GM21786 (cell line): ENCODE results near the gene EHMT1.

Experiments used
- ATAC-seq: cut with Tn5 transposase; IDR thresholded peaks from one replicate; pipeline ENCODE4 v1.9.1; 2021; ENCODE audit not compliant: unreplicated experiment

Gene EHMT1

DNA sequence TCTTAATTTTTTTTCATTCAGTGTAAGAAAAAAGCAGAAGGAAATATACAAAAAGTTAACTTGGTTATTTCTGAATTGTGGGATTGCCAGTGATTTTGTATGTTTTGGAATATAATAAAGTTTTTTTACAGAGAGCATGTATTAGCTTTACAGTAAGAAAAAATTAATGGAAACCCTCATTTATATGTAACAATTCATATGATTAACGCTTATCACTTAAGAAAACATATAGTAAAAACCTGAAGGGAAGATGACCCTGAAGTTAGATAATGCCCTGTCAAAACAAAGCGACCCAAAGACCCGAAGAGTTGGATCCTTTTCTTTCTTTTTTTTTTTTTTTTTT is 52.4 kb downstream of the EHMT1 start:
- no peak for ATAC-seq

DNA sequence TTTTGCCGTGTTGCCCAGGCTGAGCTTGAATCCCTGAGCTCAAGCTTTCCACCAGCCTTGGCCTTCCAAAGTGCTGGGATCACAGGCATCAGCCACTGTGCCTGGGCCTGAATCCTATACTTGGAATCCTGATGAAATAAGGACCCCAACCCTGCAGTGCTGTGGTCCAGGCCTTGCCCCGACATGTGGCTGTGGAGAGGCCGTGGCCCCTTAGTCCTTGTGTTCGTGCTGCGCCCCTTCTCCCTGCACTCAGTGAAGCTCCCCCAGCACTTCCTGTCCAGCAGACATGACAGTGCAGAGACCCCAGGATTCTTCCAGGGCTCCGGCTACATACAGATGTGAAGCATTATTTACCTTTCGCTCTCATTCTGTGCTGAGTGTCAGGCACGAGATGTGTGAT is 52.9 kb downstream of the EHMT1 start:
- no peak for ATAC-seq

DNA sequence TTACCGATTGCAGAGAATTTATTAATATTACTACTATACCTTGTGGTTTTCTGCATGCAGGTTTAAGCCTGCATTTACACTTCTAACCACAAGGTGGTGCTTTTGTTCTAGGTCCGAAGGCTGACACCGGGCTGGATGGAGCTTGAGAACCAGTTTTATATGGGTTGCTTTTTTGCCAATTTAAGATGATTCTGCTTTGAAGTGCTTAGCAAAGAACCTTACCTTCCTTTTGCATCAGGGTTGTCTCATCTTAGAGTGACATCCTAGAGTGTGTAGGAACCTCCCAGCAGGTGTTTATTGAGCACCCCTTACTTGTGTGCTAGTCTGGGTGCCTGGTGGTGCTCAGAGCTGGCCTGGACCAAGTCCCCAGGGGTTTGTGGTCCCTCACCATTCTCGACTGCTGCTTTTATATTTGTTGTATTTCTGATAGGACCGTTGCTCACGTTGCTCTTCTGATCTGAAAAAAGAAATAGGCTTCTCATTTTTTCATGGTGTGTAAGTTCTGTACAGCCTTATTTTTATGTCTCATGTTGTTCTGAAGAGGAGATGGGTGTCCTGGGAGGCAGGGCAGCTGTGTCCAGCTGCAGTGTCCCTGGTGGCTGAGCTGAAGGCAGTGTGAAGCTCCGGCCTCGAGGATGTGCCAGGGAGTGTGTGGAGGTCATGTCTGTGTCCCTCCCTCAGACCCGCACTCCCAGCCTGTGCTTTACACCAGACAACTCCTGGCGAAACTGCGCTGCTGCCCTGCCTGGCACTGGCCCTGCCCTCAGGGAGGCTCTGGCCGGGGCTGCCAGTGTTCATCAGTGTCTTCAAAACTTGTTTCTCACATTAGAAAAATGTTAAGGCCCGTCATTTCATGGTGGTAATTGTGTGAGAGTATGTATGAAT is 54.3 kb downstream of the EHMT1 start:
- ATAC-seq = peak; percentile 75

DNA sequence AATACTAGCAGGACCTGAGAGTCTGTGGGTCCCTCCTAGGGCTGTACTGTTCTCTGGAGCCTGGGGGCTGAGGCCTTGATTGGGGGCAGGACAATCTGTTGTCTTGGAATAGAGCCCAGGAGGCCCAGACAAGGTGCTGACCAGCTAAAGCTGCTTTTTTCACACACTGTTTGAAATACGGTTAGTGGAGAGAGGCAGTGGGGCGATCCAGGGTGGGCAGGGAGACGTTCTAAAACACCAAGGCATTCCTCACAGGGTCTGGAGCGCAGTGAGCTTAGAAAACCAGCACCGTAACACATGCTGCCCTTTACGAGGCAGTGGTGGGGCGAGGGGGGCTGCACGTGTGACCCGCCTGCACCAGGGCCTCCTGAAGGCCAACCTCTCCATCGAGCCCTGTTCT is 55.1 kb downstream of the EHMT1 start:
- ATAC-seq = no peak

DNA sequence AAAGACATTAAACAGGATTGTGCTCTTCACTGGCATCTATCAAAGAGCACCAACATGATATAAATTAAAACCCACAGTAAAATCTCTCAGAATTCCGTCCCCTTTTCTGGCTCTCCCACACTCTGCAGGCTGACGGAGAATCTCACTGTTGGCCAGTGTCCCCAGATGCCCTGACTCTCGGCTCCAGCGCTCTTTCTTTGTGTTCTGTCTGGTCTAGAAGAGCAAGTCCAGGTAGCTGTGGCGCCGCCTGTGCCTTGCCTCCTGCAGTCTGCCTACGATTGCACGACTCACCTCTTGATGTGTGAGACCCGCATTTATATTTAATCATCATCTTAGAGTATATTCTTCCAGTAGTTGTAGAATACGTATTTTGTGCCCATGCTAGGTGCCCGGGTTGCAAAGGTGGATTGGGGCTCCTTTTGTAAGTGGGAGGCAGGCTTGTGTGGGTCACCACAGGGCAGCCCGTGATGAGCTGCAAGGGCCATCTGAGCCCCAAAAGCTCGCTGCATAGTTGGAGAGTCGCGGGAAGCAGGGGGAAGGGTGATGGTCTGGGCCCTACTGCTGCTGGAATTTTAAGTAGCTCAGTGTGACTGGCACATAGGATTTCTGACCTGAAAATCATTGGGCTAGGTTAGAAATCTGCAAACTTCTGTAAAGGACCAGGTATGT is 55.6 kb downstream of the EHMT1 start:
- no peak for ATAC-seq

DNA sequence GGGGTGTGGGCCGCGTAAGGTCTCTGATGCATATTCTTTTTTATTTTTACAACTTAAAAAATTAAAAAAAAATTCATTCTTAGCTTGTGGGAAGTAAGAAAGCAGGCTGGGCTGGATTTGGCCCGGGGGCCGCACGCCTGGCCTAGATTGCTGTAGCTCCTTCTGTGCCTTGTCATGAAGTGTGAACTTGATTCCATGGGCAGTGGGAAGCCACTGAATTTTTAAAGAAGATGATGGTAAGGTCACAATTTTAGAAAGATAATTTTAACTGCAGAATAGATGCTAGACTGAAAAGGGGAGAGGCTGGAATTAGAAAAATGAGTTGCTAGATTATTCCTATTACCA is 56.1 kb downstream of the EHMT1 start:
- ATAC-seq = no peak

DNA sequence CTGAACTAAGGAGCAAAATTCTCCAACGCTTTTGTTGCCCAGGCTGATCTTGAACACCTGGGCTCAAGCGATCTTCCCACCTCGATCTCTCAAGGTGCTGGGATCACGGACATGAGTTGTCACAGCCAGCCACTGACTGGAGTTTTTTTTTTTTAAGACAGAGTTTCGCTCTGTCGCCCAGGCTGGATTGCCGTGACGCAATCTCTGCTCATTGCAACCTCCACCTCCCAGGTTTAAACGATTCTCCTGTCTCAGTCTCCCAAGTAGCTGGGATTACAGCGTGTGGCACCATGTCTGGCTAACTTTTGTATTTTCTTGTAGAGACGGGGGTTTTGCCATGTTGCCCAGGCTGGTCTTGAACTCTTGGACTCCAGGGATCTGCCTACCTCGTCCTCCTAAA is 58.2 kb downstream of the EHMT1 start:
- ATAC-seq = no peak

DNA sequence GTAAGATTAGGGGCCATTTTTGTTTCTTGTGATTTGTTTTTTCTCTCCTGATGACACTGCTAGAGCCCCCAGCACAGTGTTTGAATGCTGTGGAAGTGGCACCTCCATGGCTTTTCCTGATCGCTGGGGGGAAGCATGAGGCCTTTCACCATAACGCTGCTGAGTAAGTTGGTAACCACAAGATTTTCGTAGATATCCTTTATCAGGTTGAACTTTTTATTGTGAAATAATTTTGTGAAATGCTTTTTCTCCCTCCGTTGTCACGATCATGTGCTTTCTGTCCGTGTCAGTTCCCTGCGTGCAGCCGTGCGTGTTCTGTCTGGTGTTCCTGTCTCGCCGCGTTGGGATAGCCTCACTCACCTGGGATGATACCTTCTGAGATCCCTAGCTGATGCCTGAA is 59.4 kb downstream of the EHMT1 start:
- no peak for ATAC-seq

DNA sequence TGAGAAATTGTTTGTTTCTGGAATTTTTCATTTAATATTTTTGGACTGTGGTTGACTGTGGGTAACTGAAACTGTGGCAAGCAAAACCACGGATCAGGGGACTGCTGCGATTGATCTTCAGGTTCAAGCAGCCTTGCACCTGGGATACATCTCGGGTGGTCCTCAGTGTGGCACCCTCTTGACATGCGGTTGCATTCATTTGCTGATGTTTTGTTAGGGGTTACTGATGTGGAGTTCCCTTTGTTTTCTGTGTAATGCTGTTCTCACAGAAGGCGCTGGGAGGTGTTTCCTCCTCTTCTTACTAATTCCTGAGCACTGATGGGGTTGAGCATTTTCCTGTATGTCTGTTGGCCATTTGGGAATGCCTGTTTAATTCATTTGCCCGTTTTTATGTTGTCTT is 60.4 kb downstream of the EHMT1 start:
- ATAC-seq = no peak

DNA sequence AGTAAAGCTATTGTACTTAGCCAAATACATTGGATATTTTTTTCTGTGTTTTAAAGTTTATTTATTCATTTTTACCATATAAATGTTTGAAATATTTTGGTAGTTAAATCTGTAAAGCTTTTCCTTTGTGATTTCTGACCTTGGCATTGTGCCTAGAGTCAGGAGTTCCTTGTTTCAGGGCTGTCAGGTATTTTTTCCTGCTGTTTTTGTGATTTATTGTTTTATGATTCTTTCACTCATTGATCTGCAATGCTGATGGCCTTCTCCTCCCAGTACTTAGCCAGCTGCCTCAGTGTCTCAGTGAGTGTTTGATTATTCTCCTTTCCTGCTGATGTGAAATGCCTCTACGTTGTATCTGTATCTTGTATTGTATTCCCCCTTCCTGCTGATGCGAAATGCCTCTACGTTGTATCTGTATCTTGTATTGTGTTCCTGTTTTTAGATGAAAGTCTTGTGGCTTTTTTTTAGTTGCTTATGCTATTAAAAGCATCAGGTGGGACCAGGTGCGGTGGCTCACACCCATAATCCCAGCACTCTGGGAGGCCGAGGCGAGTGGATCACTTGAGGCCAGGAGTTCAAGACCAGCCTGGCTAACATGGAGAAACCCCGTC is 61.0 kb downstream of the EHMT1 start:
- no peak for ATAC-seq

DNA sequence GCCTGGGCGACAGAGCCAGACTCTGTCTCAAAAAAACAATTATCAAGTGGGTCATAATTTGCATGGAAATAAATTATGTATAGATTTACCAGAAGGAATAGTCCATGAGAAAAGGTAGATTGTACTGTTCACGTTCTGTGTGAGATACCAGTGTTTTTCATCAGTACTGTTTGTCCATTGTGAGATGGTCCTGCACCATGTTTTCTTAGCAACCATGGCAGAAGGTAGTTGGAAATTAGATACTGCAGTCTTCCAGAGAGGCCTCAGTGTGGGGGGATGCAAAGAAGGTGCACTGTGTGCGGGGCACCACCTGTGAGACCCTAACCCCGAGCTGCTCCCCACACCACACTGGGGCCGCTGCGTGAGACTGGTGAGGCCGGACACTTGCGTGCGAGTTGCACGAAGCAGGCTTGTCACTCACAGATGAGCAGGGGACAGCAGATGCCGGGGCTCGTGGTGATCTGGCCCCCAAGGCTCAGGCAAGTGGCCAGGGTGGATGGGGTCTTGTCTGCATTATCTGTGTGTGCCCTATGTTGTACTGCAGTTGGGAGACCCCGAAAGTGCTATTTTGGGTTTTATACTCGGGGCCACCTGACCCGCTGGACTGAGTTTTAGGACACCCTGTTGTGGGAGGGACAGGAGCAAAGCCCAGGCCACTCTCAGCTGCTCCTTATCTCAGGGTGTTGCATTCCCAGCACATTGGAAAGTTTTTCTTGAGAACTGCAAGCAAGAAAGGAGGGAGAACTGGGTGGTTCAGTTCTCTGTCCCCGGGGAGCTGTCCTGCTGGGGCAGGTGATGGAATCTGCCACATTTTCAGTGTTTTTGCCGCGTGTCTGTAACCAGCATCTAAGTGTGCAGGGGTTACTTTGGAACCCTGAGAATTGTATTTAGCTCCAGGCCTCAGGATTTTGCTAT is 61.9 kb downstream of the EHMT1 start:
- ATAC-seq = no peak

DNA sequence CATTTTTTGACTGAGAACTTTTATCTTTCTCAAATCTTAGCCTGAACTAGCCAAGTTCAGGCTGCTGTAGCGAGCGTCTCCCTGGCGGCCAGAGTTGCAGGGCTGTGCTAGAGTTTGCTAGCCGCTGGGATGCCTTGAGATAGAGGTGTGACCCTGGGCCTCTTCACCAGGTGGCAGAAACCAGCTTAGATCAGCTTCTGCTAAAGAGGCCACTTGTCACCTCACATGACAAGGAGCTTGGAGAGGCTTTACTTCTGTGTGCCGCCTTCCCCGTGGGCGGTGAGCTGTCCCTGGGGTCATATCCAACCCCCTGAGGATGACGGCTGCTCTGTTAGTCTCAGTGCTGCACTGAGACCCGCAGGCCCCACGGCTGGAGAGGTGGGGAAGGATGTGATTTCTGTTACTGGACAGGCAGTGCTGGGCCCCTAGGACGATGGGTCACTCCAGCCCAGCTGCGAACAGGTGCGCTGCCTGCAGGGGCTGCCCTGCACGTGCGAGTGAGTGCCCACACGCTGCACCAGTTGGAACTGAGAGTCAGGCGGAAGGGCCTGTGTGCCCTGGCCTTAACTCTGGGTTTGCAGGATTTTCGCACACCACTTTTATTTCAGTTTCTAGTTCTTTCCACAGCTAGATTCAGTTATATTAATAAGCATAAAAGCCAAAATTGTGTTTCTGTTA is 63.8 kb downstream of the EHMT1 start:
- ATAC-seq = no peak

DNA sequence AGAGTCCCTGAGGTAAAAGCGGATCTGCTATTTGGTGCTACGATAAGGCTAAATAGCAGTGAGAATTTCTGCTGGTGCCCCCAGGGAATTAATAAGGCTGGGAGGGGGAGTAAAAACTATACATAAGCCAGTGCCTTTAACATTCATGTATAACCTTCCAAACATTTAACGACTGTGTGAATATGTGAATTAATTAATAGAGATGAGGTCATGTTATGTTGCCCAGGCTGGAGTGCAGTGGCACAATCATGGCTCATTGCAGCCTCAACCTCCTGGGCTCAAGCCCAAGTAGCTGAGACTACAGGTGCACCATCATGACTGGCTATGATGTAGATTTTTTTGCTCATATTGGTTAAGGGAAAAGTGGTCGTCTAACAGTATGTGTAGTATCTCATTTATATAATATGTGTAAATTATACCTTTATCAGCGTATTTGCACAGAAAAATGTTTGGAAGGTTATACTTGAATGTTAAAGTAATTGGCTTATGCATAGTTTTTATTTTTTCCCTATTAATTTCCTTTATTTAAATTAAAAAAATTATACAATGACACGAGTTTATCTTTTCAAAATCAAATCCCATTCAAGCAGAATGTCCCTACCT is 64.6 kb downstream of the EHMT1 start:
- no peak for ATAC-seq

DNA sequence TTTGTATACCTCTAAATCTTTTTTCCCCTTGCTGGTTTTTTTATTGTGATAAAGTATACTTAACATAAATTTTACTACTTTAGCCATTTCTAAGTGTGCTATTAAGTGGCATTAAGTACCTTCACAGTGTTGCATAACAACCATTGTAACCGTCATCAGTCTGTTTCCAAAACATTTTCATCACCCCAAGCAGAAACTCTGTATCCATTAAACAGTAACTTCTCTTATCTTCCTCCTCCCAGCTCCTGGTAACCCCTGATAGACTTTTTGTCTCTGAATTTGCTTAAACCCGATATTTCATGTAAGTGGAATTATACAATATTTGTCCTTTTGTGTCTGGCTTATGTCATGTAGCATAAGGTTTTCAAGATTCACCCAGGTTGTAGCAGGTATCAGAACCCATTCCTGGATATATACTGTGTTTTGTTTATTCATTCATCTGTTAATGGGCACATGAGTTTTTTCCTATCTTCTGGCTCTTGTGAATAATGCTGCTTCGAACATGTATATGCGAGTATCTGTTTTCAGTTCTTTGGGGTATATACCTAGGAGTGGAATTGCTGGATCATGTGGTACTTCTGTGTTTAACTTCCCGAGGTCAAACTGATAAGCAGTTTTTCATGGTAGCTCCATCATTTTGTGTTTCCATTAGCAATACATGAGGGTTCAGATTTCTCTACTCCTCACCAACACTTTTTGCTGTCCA is 66.4 kb downstream of the EHMT1 start:
- no peak for ATAC-seq

DNA sequence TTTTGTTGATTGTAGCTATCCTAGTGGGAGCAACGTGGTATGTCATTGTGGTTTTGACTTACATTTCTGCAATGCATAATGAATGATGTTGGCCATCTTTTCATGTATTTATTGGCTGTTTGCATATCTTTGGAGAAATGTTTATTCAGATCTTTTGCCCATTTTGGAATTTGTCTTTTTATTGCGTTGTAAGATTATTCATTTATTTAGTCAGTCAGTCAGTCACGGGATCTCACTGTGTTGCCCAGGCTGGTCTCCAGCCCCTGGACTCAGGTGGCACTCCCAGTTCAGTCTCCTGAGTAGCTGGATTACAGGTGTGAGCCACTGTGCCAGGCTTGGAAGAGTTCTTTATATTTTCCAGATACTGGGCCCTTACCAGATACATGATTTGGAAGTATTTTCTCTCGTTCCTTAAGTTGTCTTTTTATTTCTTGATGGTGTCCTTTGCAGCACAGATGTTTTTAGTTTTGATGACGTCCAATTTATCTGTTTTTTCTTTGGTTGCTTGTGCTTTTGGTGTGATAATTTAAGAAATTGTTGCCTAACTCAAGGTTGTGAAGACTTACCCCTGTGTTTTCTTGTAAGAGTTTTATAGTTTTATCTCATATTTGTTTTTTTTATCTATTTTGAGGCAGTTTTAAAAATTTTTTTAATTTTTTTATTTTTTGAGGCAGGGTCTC is 67.1 kb downstream of the EHMT1 start:
- no peak for ATAC-seq

DNA sequence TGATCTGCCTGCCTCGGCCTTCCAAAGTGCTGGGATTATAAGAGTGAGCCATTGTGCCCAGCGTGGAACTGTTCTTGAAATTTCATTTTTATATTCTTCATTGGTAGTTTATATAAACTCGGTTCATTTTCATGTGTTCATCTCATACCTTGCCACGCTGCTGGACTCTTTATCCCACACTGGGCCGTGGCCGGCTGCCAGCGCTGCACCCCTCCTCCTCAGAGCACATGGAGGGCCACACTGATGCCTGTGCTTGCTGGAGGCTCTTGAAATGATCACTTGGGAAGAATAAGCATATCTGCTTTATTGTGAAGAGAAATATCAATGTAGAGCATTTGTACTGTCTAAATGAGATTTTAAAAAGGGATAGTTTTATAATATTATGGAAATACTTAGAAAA is 69.5 kb downstream of the EHMT1 start:
- ATAC-seq = no peak

DNA sequence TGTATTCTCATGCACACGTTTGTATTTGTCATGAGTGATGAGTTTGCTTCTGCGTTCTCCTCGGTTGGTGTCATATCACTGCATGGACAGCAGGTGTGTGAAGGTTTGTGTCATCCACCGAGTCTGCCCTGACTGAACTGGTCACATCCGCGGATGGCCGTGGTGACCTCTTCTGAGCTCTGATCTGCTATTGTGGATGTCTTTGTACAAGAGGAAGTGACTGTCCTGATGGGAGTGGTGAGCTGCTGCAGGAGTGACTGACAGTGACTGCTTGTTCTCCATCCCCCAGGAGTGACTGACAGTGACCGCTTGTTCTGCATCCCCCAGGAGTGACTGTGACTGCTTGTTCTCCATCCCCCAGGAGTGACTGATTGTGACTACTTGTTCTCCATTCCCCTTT is 69.9 kb downstream of the EHMT1 start:
- ATAC-seq = no peak

DNA sequence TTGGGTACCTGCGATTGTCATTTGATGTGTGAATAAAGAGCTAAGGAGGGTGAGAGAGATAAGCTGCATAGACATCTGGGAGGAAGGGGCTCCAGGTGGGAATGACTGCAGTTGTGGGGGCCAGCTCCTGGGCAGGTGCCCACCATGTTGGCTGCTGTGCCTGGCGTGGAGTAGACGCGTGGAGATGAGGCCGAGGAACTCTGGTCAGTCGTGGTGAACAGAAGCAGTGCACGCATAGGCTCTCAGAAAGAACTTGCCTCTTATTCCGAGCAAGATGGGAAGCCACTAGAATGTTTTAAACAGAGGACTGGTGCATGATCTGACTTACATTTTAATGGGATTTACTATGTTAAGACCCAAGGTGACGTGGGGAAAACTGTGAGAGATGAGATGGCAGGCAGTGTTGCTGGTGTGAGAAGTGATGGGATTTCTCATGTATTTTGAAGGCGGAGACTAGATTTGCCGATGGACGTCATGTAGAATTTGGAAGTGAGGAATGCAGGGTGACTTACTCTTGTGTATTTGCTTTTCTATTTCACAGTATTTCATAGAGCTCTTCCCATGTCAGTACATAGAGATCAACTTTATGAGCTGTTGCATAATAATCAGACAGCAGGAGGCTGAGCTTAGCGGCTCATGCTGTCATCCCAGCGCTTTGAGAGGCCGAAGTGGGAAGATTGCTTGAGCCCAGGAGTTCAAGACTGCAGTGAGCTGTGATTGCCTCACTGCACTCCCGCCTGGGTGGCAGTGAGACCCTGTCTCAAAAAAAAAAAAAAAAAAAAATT is 71.1 kb downstream of the EHMT1 start:
- ATAC-seq = no peak
